GM21576 (cell line): Measurements from ENCODE around the gene PAM16.
A peak's percentile ranks its signal among the peaks of the same experiment; 100 is the strongest.
"Not testable (repeated sequence)": the region's sequence is repeated elsewhere in the genome, so short reads cannot be mapped to it uniquely, and the experiment has no call there.

Experiments used
- ATAC-seq: cut with Tn5 transposase; IDR thresholded peaks from one replicate; pipeline ENCODE4 v1.9.1; 2021; ENCODE audit warnings: mild to moderate bottlenecking, moderate library complexity; ENCODE audit not compliant: unreplicated experiment

The PAM16 gene

DNA sequence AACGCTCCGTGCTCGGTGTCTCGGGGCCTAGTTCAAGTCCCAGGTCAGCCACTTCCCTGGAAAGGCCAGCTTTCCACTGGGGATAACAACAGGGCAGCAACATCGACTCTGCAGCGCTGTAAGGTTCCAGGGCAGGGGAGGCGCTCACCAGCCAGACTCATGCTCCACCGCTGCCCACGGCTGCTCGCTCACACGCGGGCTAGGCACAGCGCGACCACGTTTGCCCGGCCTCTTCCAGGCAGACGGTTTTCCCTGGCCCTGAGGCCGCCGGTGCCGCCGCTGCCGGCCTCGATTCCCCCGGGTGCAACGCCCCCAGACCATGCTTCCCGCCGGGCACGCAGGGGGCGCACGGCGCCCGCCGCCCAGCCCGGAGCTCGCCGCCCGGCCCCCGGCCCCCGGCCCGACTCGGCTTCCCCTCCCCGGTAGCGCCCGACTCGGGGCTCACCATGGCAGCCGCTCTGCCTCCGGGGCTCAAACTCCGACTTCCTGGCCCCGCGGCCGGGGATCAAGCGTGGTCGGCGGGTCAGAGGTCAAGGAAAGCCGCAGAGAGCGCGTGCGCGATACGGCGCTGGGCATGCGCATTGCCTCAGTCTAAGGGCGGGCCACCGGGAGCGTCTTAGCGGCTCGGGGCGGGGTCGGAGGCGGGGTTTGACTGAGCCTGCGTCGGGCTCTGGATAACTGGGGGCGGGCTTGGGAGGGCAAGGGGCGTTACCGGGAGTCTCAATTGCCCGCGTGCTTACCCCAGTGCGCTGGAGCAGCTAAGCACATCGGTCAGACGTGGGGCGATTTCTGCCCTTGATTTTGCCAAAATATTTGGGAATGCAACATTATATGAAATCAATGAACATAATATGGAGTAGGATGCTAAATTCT is at the start of gene PAM16:
PAM16 (minus strand) TSS at position 535 of the 873 bp plus-strand sequence; CDS start at position 448, 87 bp downstream.
- peak; percentile 89 for ATAC-seq

DNA sequence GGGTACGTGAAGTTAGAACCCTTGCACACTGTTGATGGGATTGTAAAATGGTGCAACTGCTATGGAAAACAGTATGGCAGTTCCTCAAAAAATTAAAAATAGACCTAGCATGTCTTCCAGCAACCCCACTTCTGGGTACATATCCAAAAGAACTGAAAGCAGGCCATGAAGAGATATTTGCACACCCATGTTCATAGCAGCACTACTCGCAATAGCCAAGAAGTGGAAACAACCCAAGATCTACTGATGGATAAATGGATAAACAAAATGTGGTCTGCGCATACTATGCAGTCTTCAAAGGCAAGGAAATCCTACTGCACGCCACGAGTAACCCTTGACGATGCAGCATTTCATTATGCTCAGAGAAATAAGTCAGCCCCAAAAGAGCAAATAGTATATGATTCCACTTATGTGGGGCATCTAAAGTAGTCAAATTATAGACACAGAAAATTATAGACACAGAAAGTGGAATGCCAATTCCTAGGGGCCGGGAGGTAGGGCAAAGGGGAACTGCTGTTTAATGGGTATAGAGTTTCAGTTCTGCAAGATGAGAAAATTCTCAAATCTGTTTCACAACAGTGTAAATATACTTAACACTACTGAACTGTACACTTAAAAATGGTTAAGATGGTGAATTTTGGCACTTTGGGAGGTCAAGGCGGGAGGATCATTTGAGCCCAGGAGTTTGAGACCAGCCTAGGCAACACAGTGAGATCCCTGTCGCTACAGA is 48.0 kb upstream of the PAM16 start:
- no peak for ATAC-seq

DNA sequence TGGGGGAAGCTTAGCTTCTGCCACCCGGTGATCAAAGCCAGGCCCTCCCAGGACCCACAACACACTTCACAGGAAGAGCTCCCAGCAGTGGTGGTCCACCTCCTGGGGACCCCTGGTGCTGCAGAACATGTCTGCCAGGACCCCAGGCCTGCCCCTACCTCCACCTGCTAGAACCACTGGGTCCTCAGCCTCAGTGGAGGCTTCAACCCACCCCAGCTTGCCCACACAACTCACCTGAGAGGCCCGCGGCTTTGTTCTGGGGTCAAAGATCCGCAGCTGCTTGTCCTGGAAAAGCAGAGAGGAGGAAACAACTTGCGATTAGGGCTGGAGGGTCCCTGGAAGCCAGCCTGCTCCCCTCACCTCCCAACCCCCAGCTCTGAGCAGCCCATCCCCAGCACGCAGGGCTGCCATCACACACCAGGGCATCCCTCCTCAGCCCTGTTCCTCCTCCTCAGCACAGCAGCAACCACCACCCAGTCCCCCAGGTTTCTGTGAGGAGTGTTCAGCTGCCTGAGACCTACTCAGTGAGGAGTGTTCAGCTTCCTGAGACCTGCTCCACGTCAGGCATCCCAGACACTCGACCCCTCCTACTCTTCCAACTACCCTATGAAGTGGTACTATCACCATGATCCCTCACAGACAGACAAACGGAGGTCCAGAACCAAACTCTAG is 44.1 kb upstream of the PAM16 start:
- ATAC-seq: no peak

DNA sequence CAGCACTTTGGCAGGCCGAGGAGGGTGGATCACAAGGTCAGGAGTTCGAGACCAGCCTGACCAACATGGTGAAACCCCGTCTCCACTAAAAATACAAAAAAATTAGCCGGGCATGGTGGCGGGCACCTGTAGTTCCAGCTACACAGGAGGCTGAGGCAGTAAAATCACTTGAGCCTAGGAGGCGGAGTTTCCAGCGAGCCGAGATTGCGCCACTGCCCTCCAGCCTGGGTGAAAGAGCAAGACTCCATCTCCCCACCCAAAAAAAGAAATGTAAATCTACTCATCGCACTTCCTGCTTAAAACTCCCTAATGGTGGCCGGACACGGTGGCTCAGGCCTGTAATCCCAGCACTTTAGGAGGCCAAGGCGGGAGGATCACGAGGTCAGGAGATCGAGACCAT is 42.7 kb upstream of the PAM16 start:
- ATAC-seq: not testable (repeated sequence)

DNA sequence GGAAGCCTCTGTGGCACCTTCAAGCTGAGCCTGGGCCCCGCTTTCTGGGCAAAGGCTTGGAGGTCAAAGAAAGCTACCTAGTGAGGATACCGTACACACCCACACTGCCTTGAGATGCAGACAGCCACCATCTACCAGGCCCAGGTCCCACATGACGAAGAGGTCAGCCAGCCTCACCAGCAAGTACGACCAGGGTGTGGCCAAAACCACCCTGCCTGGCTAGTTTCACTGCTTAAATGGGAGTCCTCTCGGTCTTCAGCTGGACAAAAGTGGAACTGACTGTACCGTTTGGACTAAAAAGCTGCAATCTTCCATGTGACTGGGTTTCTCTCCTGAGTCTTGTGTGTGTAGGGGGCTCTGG is 42.1 kb upstream of the PAM16 start:
- no peak for ATAC-seq

DNA sequence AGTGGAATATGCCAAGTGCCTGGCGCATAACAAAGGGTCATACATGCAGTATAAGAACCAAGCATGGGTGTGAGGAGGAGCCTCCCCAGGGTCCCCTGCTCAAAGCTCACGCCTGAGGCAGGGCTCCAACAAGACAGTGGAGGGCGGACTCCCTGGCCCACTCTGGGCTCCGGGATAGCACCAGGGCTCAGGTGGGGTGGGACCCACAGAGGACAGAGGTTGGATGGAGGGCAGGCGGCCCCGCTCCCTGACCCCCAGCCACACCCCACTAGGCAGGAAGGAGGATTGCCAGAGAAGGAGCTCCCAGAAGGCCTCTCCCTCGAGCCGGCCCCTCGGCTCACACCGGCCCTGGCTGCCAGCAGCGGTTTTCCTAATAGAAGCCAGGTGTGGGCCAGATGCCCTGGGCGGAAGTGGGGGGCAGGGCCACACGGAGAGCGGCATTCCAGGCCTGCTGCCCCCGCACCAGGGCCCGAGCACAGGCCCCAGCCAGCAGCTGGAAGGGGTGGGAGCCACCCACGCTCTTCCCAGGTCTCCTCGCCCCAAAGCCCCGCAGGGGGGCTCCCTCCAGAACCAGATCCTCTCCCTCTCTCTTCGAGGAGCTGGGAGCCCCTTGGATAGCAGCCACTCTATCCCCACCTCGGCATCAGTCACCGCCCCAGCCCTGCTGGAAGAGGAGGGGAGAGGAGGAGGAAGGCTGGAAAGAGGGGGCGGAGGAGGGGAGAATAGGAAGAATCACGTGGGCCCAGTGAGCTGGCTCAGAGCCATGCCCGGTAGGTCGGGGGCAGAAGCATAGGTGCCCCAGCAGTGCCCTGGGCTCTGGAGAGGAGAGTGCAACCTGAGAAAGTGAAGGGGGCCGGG is 41.5 kb upstream of the PAM16 start:
- ATAC-seq: no peak

DNA sequence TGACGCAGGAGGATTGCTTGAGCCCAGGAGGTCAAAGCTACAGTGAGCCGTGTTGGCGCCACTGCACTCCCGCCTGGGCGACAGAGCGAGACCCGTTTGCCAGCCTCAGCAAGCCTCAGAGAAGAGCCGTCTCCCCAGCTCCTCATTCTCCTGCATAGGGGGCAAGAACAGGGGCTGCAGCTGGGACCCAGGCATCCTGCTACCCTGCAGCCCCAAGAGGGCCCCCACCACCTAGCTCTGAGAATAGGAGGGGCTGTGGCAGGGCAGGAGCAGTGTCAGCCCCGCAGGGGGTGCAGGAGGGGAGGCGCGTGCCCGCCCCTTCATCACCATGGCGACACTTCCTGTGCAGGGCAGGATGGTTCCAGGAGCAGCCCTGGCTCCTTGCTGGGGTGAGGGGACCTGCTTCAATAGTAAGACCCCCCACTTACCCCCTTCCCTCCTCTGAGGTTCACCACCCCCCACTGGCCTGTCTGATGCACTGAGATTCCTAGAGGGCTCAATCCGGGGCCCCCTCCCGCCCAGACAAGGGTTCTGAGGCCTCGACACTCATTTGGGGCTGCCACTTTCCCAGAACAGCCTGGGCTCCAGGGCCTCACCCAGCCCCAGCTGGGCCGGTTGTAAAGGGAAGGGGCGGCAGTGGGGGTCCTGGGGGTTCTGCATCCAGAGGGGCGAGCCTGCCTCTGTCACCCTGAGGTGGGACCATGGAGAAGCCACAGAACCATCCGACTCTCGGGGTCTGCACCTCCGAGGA is 40.7 kb upstream of the PAM16 start:
- no peak for ATAC-seq

DNA sequence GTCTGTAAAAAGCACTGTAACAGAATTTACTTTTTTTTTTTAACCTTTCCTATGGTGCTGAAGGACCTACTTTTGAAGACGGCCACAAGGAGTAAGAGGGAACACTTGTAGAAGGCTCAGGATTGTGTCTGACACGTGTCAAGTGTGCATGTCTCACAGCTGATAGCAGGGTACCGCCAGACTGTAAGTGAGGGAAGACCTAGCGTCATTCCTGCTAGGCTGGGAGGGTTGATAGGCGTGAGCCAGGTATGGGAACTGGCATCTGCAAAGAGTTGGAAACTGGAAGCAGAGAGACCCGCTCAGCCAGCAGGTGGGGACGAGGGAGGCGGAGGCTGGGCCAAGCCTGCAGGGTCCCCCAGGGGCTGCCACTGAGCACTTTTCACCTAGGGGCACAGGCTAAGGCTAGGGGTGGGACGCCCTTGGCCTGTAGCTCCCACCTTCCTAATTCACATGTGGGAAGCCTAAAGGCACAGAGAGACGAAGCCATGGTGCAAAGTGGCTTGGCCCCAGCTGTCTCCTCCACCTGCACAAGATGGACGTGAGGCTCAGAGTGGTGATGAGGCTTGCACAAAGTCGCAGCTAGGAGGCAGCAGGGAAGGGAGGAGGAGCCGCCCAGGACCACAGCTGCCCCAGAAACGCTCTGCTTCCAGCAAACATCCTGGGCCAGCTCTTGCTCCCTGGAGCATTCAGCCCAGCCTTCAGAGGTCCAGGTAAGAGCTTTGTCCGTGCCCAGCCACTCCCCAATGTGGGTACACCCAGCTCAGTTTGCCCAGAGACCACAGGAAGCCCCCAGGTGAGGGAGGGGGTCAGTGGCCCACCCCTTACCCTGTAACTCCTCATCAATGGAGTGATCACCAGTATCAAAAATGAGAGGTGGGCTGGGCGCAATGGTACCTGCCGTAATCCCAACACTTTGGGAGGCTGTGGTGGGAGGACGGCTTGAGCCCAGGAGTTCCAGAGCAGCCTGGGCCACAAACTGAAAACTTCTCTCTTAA is 39.4 kb upstream of the PAM16 start:
- no peak for ATAC-seq

DNA sequence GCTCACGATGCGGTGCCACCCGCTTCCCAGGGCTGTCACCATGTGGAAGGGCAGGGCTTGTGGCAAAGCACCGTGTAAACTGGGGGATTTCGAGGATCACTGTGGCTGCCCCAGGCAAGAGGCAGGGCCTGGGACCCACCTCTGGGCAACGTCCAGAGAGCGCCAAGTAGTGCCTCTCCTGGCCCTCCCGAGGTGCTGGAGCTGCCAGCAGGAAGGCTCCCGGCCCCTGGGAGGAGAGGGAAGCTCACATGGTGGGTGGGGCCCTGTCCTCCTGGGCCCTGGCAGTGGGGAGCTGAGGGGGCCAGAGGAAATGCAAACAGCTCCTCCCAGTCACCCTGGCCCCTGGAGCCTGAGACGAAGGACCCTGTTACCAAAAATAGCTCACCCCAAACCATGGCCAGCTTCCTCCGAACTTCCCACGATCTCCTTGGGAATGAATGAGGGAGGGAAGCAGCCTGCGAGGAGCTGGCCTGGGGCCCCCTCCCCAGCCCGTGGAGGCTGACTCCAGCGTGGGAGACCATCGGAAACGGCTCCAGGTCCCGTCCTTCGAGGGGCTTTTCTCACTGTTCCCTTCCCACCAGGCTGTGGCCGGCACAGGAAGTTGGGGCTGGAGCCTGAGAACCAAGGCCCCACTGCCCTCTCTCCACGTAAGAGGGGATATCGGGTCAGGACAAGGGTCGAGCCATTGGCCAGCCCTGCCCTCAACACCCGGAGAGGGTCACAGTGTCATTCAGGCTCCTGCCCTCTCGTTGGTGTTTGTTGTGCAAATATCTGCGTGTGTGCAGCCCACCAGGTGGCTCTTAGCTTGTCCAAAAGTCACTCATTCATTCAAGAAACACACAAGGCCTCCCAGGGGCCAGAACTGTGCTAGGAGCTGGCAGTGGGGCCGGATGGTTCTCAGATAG is 38.2 kb upstream of the PAM16 start:
- no peak for ATAC-seq

DNA sequence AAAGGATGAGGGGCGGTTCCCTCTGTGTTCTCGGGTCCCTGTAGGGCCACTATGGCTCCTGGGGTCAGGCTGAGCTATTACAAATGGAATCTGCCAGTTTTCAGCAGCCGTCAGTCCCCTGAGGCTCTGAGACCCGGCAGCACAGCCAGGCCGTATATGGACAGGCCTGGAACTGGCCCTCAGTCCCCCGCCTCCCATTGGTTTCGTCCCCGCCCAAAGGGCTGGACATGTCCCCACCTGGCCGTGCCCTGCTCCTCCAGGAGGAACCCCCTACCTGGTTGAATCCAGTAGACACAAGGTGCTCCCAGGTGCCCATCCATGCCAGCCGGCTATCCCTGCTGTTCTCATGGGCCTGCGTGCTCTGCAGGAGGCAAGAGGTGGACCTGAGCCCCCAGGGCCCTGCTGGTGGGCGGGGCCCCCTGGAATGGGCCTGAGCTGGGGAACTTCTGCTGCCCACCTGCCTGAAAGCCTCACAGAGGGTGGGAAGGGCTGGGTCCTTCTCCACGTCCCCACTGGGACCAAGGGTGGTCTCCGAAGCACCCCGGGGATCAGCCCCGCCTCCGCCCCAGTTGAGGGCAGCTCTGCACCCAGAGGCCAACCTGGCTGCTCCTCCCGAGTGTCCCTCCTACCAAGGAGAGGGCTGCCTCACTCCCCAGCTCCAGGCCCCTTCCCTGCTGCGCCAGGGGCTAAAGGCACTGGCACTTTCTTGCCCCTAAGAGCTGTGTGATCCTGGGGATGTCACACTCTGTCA is 37.3 kb upstream of the PAM16 start:
- ATAC-seq: no peak

DNA sequence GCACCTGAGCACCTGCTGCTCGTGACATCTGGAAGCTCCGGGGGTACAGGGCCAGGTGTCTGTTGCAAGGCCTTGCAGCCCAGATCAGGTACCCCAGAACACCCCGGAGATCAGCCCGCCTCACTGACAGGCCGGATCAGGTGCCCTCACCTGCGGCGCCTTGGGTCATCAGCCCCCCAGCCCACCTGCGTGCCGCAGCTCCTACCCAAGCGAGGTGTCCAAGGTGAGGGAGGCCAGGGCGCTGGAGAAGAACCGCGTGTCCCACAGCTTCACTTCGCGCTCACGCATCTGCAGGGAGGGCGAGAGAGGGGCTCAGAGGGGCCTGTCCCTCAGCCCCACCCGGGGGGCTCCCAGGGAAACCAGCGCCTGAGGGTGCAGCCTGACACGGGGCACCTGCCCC is 36.7 kb upstream of the PAM16 start:
- no peak for ATAC-seq

DNA sequence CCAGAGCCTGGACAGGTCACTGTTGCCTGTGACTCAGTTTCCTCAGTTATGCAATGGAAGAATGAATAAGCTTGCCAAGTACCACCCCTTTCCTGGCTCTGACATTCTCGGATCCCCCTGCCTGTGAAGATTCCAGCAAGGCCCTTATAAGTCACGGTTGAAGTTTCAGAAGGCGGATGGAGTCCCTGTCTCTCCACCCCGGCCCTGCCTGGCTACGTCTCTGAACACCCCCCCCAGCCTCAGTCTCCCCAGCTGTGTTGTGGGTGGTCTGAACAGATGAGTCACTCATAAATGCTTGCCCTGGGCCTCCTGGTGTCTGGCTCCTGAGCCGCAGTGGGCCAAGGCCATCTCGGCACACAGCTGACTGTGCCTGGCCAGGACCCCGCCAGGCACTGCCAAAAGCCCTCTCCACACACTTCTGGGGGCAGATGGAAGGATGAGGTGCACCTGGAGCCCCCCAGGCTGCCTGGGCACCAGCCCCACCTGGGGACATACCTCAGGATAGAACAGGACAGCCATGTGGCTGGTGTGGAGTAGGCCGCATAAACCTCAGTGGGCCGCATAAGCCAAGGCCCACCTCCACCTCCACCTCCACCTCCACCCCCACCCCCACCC is 35.9 kb upstream of the PAM16 start:
- no peak for ATAC-seq

DNA sequence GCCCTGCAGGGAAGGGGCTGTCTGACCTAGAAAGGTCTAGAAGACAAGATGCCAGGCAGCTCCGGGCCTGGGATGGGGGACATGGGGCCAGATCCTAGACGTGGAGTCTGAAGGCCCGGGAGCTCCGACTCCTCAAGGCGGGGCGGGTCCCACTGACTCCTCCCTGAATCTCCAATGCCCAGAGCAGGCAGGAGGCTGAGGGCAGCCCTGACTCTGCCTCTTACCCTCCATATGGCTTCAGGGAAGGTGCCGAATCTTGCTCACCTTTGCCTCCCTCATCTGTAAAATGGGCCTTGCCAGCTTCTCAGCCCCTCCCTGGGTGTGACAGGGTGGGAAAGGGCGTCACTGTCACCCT is 35.3 kb upstream of the PAM16 start:
- ATAC-seq: no peak

DNA sequence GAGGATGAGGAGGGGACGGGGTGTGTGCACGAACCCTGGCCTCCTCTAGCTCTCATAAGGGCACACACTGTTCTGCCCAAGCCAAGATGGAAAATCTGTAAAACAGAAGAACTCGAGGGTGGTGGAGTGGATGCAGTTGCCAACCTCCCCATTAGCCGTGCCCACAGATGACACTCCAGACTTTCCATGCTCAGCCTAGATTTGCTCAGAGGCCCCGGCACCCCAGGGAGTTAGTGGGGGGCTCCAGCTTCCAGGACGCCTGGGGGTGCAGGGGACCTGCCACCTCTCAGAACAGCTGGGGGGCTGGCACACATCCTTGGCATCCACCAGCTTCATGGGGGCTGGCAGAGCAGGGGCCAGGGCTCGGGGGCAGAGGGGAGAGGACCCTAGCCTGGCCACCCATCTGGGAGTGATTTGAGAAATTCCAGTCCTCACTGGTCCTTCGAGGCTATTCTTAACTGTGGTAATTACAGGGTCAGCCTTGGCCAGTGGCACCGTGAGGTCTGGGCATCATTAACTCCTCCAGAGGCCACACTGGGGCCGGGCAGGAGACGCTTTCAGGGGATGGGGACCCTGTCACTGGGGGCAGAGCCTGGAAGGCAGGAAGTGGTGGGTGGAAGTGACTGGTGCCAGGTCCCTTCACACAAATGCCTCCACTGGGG is 34.8 kb upstream of the PAM16 start:
- ATAC-seq: no peak

DNA sequence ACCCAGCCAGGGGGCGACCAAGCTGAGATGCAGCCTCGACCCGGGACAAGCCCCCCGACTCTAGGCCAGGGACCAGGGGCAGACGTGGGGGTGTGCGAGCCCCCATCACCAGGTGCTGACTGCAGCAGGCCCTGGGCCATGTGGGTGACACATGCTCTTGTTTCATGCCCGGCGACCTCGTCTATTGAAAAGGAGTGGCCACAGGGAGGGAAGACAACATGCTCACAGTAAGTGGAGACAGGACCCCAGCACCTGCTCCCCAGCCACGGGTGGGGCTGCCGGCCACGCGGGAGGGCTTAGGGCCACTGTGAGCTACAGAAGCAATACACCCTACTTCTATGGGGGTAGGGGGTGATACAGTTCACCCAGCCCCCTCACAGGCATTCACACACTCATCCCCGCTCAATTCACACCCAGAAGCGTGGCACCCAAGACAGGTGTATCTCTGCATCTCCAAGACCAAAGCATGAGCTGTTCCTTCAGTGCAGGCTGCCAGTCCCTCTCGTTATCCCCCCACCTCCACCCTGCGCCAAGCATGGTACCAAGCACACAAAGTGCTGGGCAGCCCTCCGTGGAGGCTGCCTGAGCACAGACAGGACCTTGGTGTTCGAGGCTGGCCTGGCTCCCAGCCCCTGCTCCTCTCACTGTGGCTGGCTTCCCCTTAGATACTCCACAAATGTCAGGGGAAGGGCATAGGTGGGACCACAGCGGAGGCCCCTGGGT is 34.1 kb upstream of the PAM16 start:
- ATAC-seq: no peak

DNA sequence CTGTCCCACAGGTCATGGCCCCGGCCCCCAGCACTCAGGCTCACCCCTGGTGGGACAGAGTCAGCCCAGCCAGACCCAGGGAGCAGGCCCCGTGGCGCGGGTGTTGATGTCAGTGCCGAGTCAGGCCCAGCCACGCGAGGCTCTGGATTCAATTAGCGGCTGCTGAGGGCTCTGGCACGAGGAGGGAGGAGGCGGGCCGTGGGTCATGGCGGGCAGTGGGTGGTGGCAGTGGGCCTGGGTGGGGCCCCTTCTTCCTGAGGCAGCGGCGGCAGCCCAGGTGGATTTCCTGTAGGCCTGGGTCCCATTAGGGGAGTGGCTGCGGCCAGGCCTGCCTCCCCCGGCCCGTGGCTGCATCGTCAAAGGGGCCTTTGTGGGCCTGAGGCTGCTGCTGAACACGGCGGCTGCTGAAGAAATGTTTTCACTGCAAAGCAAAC is 33.4 kb upstream of the PAM16 start:
- ATAC-seq: no peak
